NCI-H524 treated with DMSO at 0.1 percent for 48 hours (cell line): Measurements from ENCODE around the gene SLC25A28.
"Not testable (repeated sequence)": the region's sequence is repeated elsewhere in the genome, so short reads cannot be mapped to it uniquely, and the experiment has no call there.

Experiments
- DNase-seq: peaks from one replicate; lab custom pipeline; 2025; lab: John Stamatoyannopoulos, UW

SLC25A28 gene

GRCh38 chr10:99628923-99629624 lies 8.8 kb upstream of the SLC25A28 start:
- no peak for DNase-seq

GRCh38 chr10:99625124-99625523 lies 4.9 kb upstream of the SLC25A28 start:
- not testable (repeated sequence) for DNase-seq

- no peak for DNase-seq
These were observed 3.7 kb upstream of the SLC25A28 start for GRCh38 chr10:99623919-99624318.

- DNase-seq = no peak
These were observed 1.4 kb upstream of the SLC25A28 start for GRCh38 chr10:99621454-99622251.

GRCh38 chr10:99620711-99621453 lies 643 bp upstream of the SLC25A28 start:
- no peak for DNase-seq

- no peak for DNase-seq
These were observed 994 bp downstream of the SLC25A28 start for GRCh38 chr10:99619090-99619800.

GRCh38 chr10:99617696-99618095 lies 2.5 kb downstream of the SLC25A28 start:
- DNase-seq = no peak

- no peak for DNase-seq
These were observed 4.8 kb downstream of the SLC25A28 start for GRCh38 chr10:99615426-99615825.

GRCh38 chr10:99612167-99612831 lies 7.9 kb downstream of the SLC25A28 start:
- DNase-seq = no peak

- no peak for DNase-seq
These were observed 8.9 kb downstream of the SLC25A28 start for GRCh38 chr10:99611326-99611725.

- DNase-seq = no peak
These were observed 10.0 kb downstream of the SLC25A28 start for GRCh38 chr10:99610221-99610620.

GRCh38 chr10:99609186-99609585 lies 11.1 kb downstream of the SLC25A28 start:
- DNase-seq = no peak

- no peak for DNase-seq
These were observed 14.9 kb downstream of the SLC25A28 start for GRCh38 chr10:99605351-99605750.

GRCh38 chr10:99604862-99605261 lies 15.4 kb downstream of the SLC25A28 start:
- no peak for DNase-seq

GRCh38 chr10:99598781-99599509 lies 21.3 kb downstream of the SLC25A28 start:
- DNase-seq = no peak

GRCh38 chr10:99598011-99598410 lies 22.2 kb downstream of the SLC25A28 start:
- no peak for DNase-seq

GRCh38 chr10:99596708-99597107 lies 23.5 kb downstream of the SLC25A28 start:
- not testable (repeated sequence) for DNase-seq

GRCh38 chr10:99595770-99596465 lies 24.3 kb downstream of the SLC25A28 start:
- DNase-seq = no peak

GRCh38 chr10:99595236-99595635 lies 25.0 kb downstream of the SLC25A28 start:
- DNase-seq = no peak

GRCh38 chr10:99593312-99593711 lies 26.9 kb downstream of the SLC25A28 start:
- no peak for DNase-seq
